Measurements from ENCODE around the gene KRT81. TPM values are rescaled to one million over a fixed set of nuclear protein-coding genes. Genes with fewer than 3 reads are reported as not detected.

Gene KRT81
- total RNA-seq, 4 donors from 2014 or later = not detected

DNA sequence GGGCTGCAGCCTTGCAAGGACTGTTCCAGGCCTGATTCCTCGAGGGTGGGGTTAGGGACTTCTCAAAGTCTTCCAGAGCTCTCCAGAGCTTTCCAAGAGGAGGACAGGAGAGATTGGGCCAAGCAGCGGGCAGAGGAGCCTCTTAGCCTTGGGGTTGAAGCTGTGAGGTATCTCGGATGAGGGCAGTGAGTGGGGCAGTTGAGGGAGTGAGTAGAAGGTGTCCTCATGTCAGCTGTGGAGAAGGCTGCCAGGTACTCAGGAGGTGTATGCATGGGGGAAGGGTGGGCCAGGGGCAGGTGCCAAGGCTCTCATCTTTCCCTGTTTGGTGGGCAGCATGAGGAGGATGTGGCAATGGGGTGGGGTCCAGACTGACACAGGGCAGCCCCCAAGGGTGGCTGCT is 22.1 kb upstream of the KRT81 start:
- Histone ChIP-seq H3K36me3 (no peaks in the 10 kb centered on the region), H3K4me1 (peaks cover 0 to 6% (median 0%) of the 10 kb centered on the region in 4 donors), H3K4me3 (no peak overlapping the region), H3K27ac (no peak overlapping the region), H3K9me3 (no peaks in the 10 kb centered on the region), H3K27me3 (no peaks in the 10 kb centered on the region)
- TF ChIP-seq POLR2A (IDR thresholded peaks at IDR 0.05) = no peak
- TF ChIP-seq, protein P1, sequence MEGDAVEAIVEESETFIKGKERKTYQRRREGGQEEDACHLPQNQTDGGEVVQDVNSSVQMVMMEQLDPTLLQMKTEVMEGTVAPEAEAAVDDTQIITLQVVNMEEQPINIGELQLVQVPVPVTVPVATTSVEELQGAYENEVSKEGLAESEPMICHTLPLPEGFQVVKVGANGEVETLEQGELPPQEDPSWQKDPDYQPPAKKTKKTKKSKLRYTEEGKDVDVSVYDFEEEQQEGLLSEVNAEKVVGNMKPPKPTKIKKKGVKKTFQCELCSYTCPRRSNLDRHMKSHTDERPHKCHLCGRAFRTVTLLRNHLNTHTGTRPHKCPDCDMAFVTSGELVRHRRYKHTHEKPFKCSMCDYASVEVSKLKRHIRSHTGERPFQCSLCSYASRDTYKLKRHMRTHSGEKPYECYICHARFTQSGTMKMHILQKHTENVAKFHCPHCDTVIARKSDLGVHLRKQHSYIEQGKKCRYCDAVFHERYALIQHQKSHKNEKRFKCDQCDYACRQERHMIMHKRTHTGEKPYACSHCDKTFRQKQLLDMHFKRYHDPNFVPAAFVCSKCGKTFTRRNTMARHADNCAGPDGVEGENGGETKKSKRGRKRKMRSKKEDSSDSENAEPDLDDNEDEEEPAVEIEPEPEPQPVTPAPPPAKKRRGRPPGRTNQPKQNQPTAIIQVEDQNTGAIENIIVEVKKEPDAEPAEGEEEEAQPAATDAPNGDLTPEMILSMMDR (IDR thresholded peaks at IDR 0.05) = no peak
- DNase-seq = no peak

GRCh38 chr12:52312086-52312485 is 20.8 kb upstream of the KRT81 start:
- peaks cover 0 to 12% (median 0%) of the 10 kb centered on the region in 4 donors for H3K4me1 ChIP-seq
- TF ChIP-seq, protein P1 (IDR thresholded peaks at IDR 0.05) = no peak
- TF ChIP-seq POLR2A (IDR thresholded peaks at IDR 0.05) = no peak
- H3K4me3 ChIP-seq = no peak overlapping the region
- no peaks in the 10 kb centered on the region for H3K27me3 ChIP-seq
- peak in 1 of 3 donors; percentile 10 for DNase-seq
- no peak overlapping the region for H3K27ac ChIP-seq
- H3K36me3 ChIP-seq = no peaks in the 10 kb centered on the region
- no peaks in the 10 kb centered on the region for H3K9me3 ChIP-seq

DNA sequence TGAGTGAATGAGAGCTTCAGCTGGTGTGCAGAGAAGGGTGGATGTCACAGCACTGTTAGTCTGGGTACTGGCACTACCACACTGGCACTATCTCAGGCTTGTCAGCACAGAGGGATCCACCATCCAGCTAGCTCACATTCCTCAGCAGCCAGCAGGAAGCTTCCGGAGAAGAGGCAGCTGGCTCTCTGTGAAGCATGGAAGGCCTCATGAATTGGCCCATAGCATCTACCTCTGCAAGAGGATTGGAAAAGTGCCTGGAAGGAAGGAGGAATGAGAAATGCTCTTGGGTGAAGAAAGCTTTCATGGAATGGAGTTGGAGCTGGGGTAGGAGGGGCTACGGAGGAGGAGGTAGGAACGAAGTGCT is 19.9 kb upstream of the KRT81 start:
- H3K27me3 ChIP-seq = no peaks in the 10 kb centered on the region

GRCh38 chr12:52310622-52311284 is 19.4 kb upstream of the KRT81 start:
- Histone ChIP-seq H3K4me1 (peaks cover 0 to 12% (median 0%) of the 10 kb centered on the region in 4 donors), H3K36me3 (no peaks in the 10 kb centered on the region), H3K27ac (no peak overlapping the region), H3K4me3 (no peak overlapping the region), H3K27me3 (no peaks in the 10 kb centered on the region), H3K9me3 (no peaks in the 10 kb centered on the region)
- DNase-seq = peak in 1 of 3 donors; percentile 8
- TF ChIP-seq, protein P1 (IDR thresholded peaks at IDR 0.05) = no peak

More for the DNA sequence above, 19.9 kb upstream of the KRT81 start:
- TF ChIP-seq, protein P1 (IDR thresholded peaks at IDR 0.05) = no peak
- TF ChIP-seq POLR2A (IDR thresholded peaks at IDR 0.05) = no peak
- DNase-seq = peak in 1 of 3 donors; percentile 3
- Histone ChIP-seq H3K4me1 (peaks cover 0 to 12% (median 0%) of the 10 kb centered on the region in 4 donors), H3K9me3 (no peaks in the 10 kb centered on the region), H3K27ac (no peak overlapping the region), H3K4me3 (no peak overlapping the region), H3K36me3 (no peaks in the 10 kb centered on the region)

- H3K27me3 ChIP-seq = no peaks in the 10 kb centered on the region
- no peak for TF ChIP-seq POLR2A (IDR thresholded peaks at IDR 0.05)
- TF ChIP-seq, protein P1 (IDR thresholded peaks at IDR 0.05) = no peak
- no peaks in the 10 kb centered on the region for H3K9me3 ChIP-seq
- DNase-seq = peak in 1 of 3 donors; percentile 9
- peak overlapping the region in 2 of 4 donors; percentile 45 to 46 for H3K4me3 ChIP-seq
- H3K36me3 ChIP-seq = no peaks in the 10 kb centered on the region
- H3K27ac ChIP-seq = no peak overlapping the region
- H3K4me1 ChIP-seq = peaks cover 0 to 12% (median 0%) of the 10 kb centered on the region in 4 donors
Measured at GRCh38 chr12:52308806-52309425, 17.6 kb upstream of the KRT81 start.

All from Peyer's patch (tissue), 4 donors.